CD4-positive, CD25-positive, alpha-beta regulatory T cell (primary cell): ENCODE data around the gene CCL1. TPM values are rescaled to one million over a fixed set of nuclear protein-coding genes. Genes with fewer than 3 reads are reported as not detected.

Experiments
- ATAC-seq, 2 donors: fragments of 150-1000 bp; cut with Tn5 transposase; one replicate each; pipeline ENCODE4 v1.10.0; 2021; ENCODE audit warnings: low read depth in 2 of 2, moderate number of reproducible peaks in 2 of 2, moderate library complexity in 1 of 2
- DNase-seq, 3 donors: peaks; one replicate each; pipeline versions ENCODE4 v3.0.0 to v3.0.0-alpha.2; 2012 to 2022; ENCODE audit warnings: mixed read lengths in 1 of 3
- H3K27ac ChIP-seq: one replicate; pipeline ENCODE4 v1.7.0; 2013; ENCODE audit warnings: mild to moderate bottlenecking, low read length; ENCODE audit not compliant: insufficient read depth, poor library complexity, severe bottlenecking
- H3K27me3 ChIP-seq: one replicate; pipeline ENCODE4 v1.7.0; 2013; ENCODE audit warnings: low read length; ENCODE audit not compliant: control insufficient read depth, insufficient read depth
- H3K36me3 ChIP-seq: one replicate; pipeline ENCODE4 v1.7.0; 2013; ENCODE audit warnings: mild to moderate bottlenecking, low read length, moderate library complexity; ENCODE audit not compliant: control insufficient read depth, insufficient read depth
- H3K4me1 ChIP-seq: 2 replicates; pipeline ENCODE4 v1.7.0; 2013; ENCODE audit warnings: mild to moderate bottlenecking, low read length; ENCODE audit not compliant: insufficient read depth, control insufficient read depth, poor library complexity, severe bottlenecking
- H3K4me3 ChIP-seq: one replicate; pipeline ENCODE4 v1.7.0; 2013; ENCODE audit warnings: low read depth, mild to moderate bottlenecking, low read length, moderate library complexity
- H3K9me3 ChIP-seq, 2 experiments: 1 replicate in 1 of 2; 2 replicates in 1 of 2; pipeline ENCODE4 v1.7.0; 2013; ENCODE audit warnings: low read length in 2 of 2, mild to moderate bottlenecking in 1 of 2, moderate library complexity in 1 of 2; ENCODE audit not compliant: control insufficient read depth in 2 of 2
- H3K27ac Mint-ChIP-seq, 3 donors: one replicate each; pipeline ENCODE4 v1.8.0; 2020 to 2022; ENCODE audit warnings: mild to moderate bottlenecking in 3 of 3, mixed read lengths in 3 of 3, moderate library complexity in 2 of 3
- H3K27me3 Mint-ChIP-seq: one replicate; pipeline ENCODE4 v1.8.0; 2022; ENCODE audit warnings: mild to moderate bottlenecking, mixed read lengths
- H3K36me3 Mint-ChIP-seq: one replicate; pipeline ENCODE4 v1.8.0; 2020; ENCODE audit warnings: mixed read lengths
- H3K4me1 Mint-ChIP-seq, 4 donors: one replicate each; pipeline ENCODE4 v1.8.0; 2020 to 2022; ENCODE audit warnings: mixed read lengths in 4 of 4, mild to moderate bottlenecking in 1 of 4
- H3K4me3 Mint-ChIP-seq, 4 donors: one replicate each; pipeline ENCODE4 v1.8.0; 2020 to 2022; ENCODE audit warnings: mild to moderate bottlenecking in 4 of 4, mixed read lengths in 4 of 4, moderate library complexity in 3 of 4
- H3K9me3 Mint-ChIP-seq, 7 donors: one replicate each; pipeline ENCODE4 v1.8.0; 2020 to 2022; ENCODE audit warnings: mixed read lengths in 7 of 7, mild to moderate bottlenecking in 3 of 7, moderate library complexity in 2 of 7
- polyA plus RNA-seq, 4 donors: library from polyadenylated mRNA; unstranded; fragments of 300-500 nt; fragmentation: Illumina TruSeq; gene quantifications; one replicate each; pipeline ENCODE4 v1.2.3, GENCODE V29; 2021
- total RNA-seq: library from RNA; stranded (reverse); gene quantifications from one replicate; pipeline ENCODE4 v1.2.3, GENCODE V29; 2022

The CCL1 gene
- total and polyA plus RNA-seq, 5 donors from 2014 or later = not detected

- no peak for ATAC-seq
- no peaks in the 10 kb centered on the region for H3K36me3 Mint-ChIP-seq
- no peaks in the 10 kb centered on the region for H3K36me3 ChIP-seq
- H3K4me1 ChIP-seq = no peaks in the 10 kb centered on the region
- peaks cover 0 to 3% (median 2%) of the 10 kb centered on the region in 4 donors for H3K4me1 Mint-ChIP-seq
- H3K4me3 Mint-ChIP-seq = no peak overlapping the region
- H3K27me3 Mint-ChIP-seq = peaks cover 4% of the 10 kb centered on the region
- H3K27ac ChIP-seq = no peak overlapping the region
- H3K9me3 ChIP-seq = no peaks in the 10 kb centered on the region
- H3K27me3 ChIP-seq = peaks cover 2% of the 10 kb centered on the region
- peak overlapping the region in 1 of 3 donors; percentile 43 for H3K27ac Mint-ChIP-seq
- H3K9me3 Mint-ChIP-seq = no peaks in the 10 kb centered on the region
- no peak for DNase-seq
- no peak overlapping the region for H3K4me3 ChIP-seq
Measured at GRCh38 chr17:34370376-34370996, 7.5 kb upstream of the CCL1 start.

- no peak overlapping the region for H3K4me3 ChIP-seq
- no peaks in the 10 kb centered on the region for H3K9me3 Mint-ChIP-seq
- H3K4me3 Mint-ChIP-seq = no peak overlapping the region
- peaks cover 11% of the 10 kb centered on the region for H3K27me3 Mint-ChIP-seq
- H3K27ac Mint-ChIP-seq = peak overlapping the region in 1 of 3 donors; percentile 43
- ATAC-seq (no peak), DNase-seq (no peak)
- peaks cover 0 to 9% (median 6%) of the 10 kb centered on the region in 4 donors for H3K4me1 Mint-ChIP-seq
- H3K27me3 ChIP-seq = peaks cover 5% of the 10 kb centered on the region
- no peaks in the 10 kb centered on the region for H3K4me1 ChIP-seq
- no peaks in the 10 kb centered on the region for H3K9me3 ChIP-seq
- H3K36me3 ChIP-seq = no peaks in the 10 kb centered on the region
- no peaks in the 10 kb centered on the region for H3K36me3 Mint-ChIP-seq
- no peak overlapping the region for H3K27ac ChIP-seq
Measured at GRCh38 chr17:34369571-34369970, 6.5 kb upstream of the CCL1 start.

GRCh38 chr17:34368946-34369500 lies 6.0 kb upstream of the CCL1 start:
- Mint-ChIP-seq H3K9me3 (no peaks in the 10 kb centered on the region), H3K4me3 (no peak overlapping the region), H3K27me3 (peaks cover 11% of the 10 kb centered on the region), H3K36me3 (no peaks in the 10 kb centered on the region), H3K4me1 (peaks cover 0 to 9% (median 6%) of the 10 kb centered on the region in 4 donors), H3K27ac (no peak overlapping the region)
- Histone ChIP-seq H3K27me3 (peaks cover 7% of the 10 kb centered on the region), H3K27ac (no peak overlapping the region), H3K4me1 (no peaks in the 10 kb centered on the region), H3K9me3 (no peaks in the 10 kb centered on the region), H3K36me3 (no peaks in the 10 kb centered on the region), H3K4me3 (no peak overlapping the region)
- no peak for ATAC-seq
- DNase-seq = no peak

- ATAC-seq = no peak
- peaks cover 7% of the 10 kb centered on the region for H3K27me3 ChIP-seq
- no peak overlapping the region for H3K27ac ChIP-seq
- no peaks in the 10 kb centered on the region for H3K36me3 Mint-ChIP-seq
- H3K9me3 ChIP-seq = no peaks in the 10 kb centered on the region
- DNase-seq = no peak
- no peaks in the 10 kb centered on the region for H3K36me3 ChIP-seq
- H3K4me1 Mint-ChIP-seq = peaks cover 0 to 9% (median 6%) of the 10 kb centered on the region in 4 donors
- no peak overlapping the region for H3K4me3 ChIP-seq
- H3K27me3 Mint-ChIP-seq = peaks cover 11% of the 10 kb centered on the region
- no peak overlapping the region for H3K4me3 Mint-ChIP-seq
- no peaks in the 10 kb centered on the region for H3K9me3 Mint-ChIP-seq
- H3K4me1 ChIP-seq = no peaks in the 10 kb centered on the region
- no peak overlapping the region for H3K27ac Mint-ChIP-seq
Measured at GRCh38 chr17:34368196-34368945, 5.3 kb upstream of the CCL1 start.

- Histone ChIP-seq H3K27me3 (peaks cover 7% of the 10 kb centered on the region), H3K9me3 (no peaks in the 10 kb centered on the region), H3K4me3 (no peak overlapping the region), H3K27ac (no peak overlapping the region), H3K4me1 (no peaks in the 10 kb centered on the region), H3K36me3 (no peaks in the 10 kb centered on the region)
- Mint-ChIP-seq H3K27me3 (peaks cover 11% of the 10 kb centered on the region), H3K36me3 (no peaks in the 10 kb centered on the region), H3K27ac (no peak overlapping the region), H3K4me3 (no peak overlapping the region), H3K9me3 (no peaks in the 10 kb centered on the region), H3K4me1 (peaks cover 0 to 9% (median 6%) of the 10 kb centered on the region in 4 donors)
- no peak for ATAC-seq
- no peak for DNase-seq
Measured at GRCh38 chr17:34367486-34368195, 4.6 kb upstream of the CCL1 start.

GRCh38 chr17:34366529-34367107 lies 3.6 kb upstream of the CCL1 start:
- Histone ChIP-seq H3K27ac (no peak overlapping the region), H3K36me3 (no peaks in the 10 kb centered on the region), H3K9me3 (no peaks in the 10 kb centered on the region), H3K27me3 (peaks cover 7% of the 10 kb centered on the region), H3K4me3 (no peak overlapping the region), H3K4me1 (no peaks in the 10 kb centered on the region)
- DNase-seq = no peak
- Mint-ChIP-seq H3K4me3 (no peak overlapping the region), H3K27ac (no peak overlapping the region), H3K9me3 (no peaks in the 10 kb centered on the region), H3K4me1 (peaks cover 0 to 9% (median 6%) of the 10 kb centered on the region in 4 donors), H3K36me3 (no peaks in the 10 kb centered on the region), H3K27me3 (peaks cover 11% of the 10 kb centered on the region)
- no peak for ATAC-seq

- Histone ChIP-seq H3K27ac (no peak overlapping the region), H3K4me3 (no peak overlapping the region), H3K9me3 (no peaks in the 10 kb centered on the region), H3K36me3 (no peaks in the 10 kb centered on the region), H3K27me3 (peaks cover 7% of the 10 kb centered on the region), H3K4me1 (no peaks in the 10 kb centered on the region)
- no peak for DNase-seq
- no peaks in the 10 kb centered on the region for H3K36me3 Mint-ChIP-seq
- H3K9me3 Mint-ChIP-seq = no peaks in the 10 kb centered on the region
- ATAC-seq = no peak
- H3K27me3 Mint-ChIP-seq = peaks cover 11% of the 10 kb centered on the region
- peaks cover 0 to 9% (median 6%) of the 10 kb centered on the region in 4 donors for H3K4me1 Mint-ChIP-seq
- no peak overlapping the region for H3K4me3 Mint-ChIP-seq
- no peak overlapping the region for H3K27ac Mint-ChIP-seq
Measured at GRCh38 chr17:34366010-34366409, 3.0 kb upstream of the CCL1 start.
